H1 (cell line): ENCODE results near the gene AMIGO2. TPM values are rescaled to one million over a fixed set of nuclear protein-coding genes. Genes with fewer than 3 reads are reported as not detected.

Experiments
- CTCF ChIA-PET: fragments of 300-600 bp; sonication (Branson Sonifier 250); formaldehyde crosslinking; loops from one replicate; lab custom pipeline; 2021; ENCODE audit not compliant: partially characterized antibody; lab: Charles Lee
- POLR2A ChIA-PET: fragments of 300-600 bp; sonication (Branson Sonifier 250); formaldehyde crosslinking; loops from one replicate; lab custom pipeline; 2021; ENCODE audit warnings: inconsistent platforms; ENCODE audit not compliant: partially characterized antibody; lab: Charles Lee
- DNase-seq, 2 experiments: peaks; one replicate each; pipeline versions ENCODE4 v3.0.0 to v3.0.0-alpha.2; 2010 to 2022; ENCODE audit warnings: low spot score in 2 of 2, low read depth in 1 of 2, mixed read lengths in 1 of 2
- FAIRE-seq: peaks from 2 replicates; lab custom pipeline; 2011; peaks lifted over from hg19 to GRCh38; lab: Jason Lieb, UNC
- H2AFZ ChIP-seq: 2 replicates; pipeline ENCODE4 v1.8.1; 2012; ENCODE audit warnings: low read length, inconsistent platforms
- H2AK5ac ChIP-seq: 2 replicates; pipeline ENCODE4 v1.6.1; 2013; ENCODE audit warnings: low read depth, low read length
- H2BK120ac ChIP-seq: replicated peaks from 2 replicates; pipeline ENCODE3; 2013; ENCODE audit warnings: low read depth, low read length, inconsistent platforms
- H2BK12ac ChIP-seq: 2 replicates; pipeline ENCODE4 v1.6.1; 2013; ENCODE audit warnings: low read depth, low read length
- H2BK15ac ChIP-seq: 2 replicates; pipeline ENCODE4 v1.6.1; 2013; ENCODE audit warnings: low read length
- H2BK20ac ChIP-seq: 2 replicates; pipeline ENCODE4 v1.6.1; 2013; ENCODE audit warnings: low read length
- H2BK5ac ChIP-seq: 2 replicates; pipeline ENCODE4 v1.6.1; 2013; ENCODE audit warnings: low read depth, low read length
- H3K14ac ChIP-seq: 2 replicates; pipeline ENCODE4 v1.6.1; 2013; ENCODE audit warnings: inconsistent platforms; ENCODE audit not compliant: insufficient read length
- H3K18ac ChIP-seq: 2 replicates; pipeline ENCODE4 v1.6.1; 2013; ENCODE audit warnings: low read length; ENCODE audit errors: extremely low read depth
- H3K23ac ChIP-seq: 2 replicates; pipeline ENCODE4 v1.6.1; 2013; ENCODE audit warnings: inconsistent platforms; ENCODE audit not compliant: insufficient read length
- H3K23me2 ChIP-seq: 2 replicates; pipeline ENCODE4 v1.6.1; 2013; ENCODE audit warnings: low read depth, low read length
- H3K27ac ChIP-seq: 2 replicates; pipeline ENCODE4 v1.6.1; 2011; ENCODE audit warnings: low read depth, low read length, inconsistent platforms
- H3K27me3 ChIP-seq, 4 experiments: replicated peaks in 1 of 4; 1 replicate in 1 of 4; 2 replicates in 3 of 4; pipeline versions ENCODE4 v1.6.1 to v1.8.1; 2011 to 2013; ENCODE audit warnings: low read length in 3 of 4, mild to moderate bottlenecking in 3 of 4, inconsistent platforms in 2 of 4, mixed read lengths in 2 of 4, moderate library complexity in 1 of 4; ENCODE audit not compliant: control insufficient read depth in 3 of 4, insufficient read depth in 3 of 4; ENCODE audit errors: extremely low read depth in 1 of 4
- H3K36me3 ChIP-seq, 4 experiments: 2 replicates each; pipeline versions ENCODE4 v1.6.1 to v1.8.1; 2011 to 2013; ENCODE audit warnings: mild to moderate bottlenecking in 4 of 4, low read length in 3 of 4, moderate library complexity in 2 of 4, control low read depth in 1 of 4, inconsistent platforms in 1 of 4; ENCODE audit not compliant: insufficient read depth in 4 of 4, control insufficient read depth in 2 of 4
- H3K4ac ChIP-seq: replicated peaks from 2 replicates; pipeline ENCODE3; 2013; ENCODE audit warnings: low read length, low read depth, mixed read lengths, inconsistent platforms; ENCODE audit not compliant: insufficient read length
- H3K4me1 ChIP-seq, 4 experiments: replicated peaks in 1 of 4; 1 replicate in 1 of 4; 2 replicates in 3 of 4; pipeline versions ENCODE4 v1.6.1 to v1.8.1; 2011 to 2013; ENCODE audit warnings: low read length in 3 of 4, inconsistent platforms in 2 of 4, mixed read lengths in 1 of 4; ENCODE audit not compliant: insufficient read depth in 4 of 4, control insufficient read depth in 3 of 4
- H3K4me2 ChIP-seq, 2 experiments: 2 replicates each; pipeline versions ENCODE4 v1.6.1 to v1.8.1; 2011 to 2013; ENCODE audit warnings: low read depth in 2 of 2, low read length in 2 of 2, control low read depth in 1 of 2, inconsistent platforms in 1 of 2, mild to moderate bottlenecking in 1 of 2; ENCODE audit not compliant: insufficient read depth in 1 of 2
- H3K4me3 ChIP-seq, 4 experiments: fragments of 200-600, 300-600 bp in 1 of 4; sonication (generic), shearing (Covaris generic), sonication (Bioruptor Twin) in 1 of 4; 2 replicates each; pipeline versions ENCODE4 v1.5.1 to v1.8.1; 2011 to 2016; ENCODE audit warnings: low read length in 4 of 4, low read depth in 3 of 4, control low read depth in 2 of 4, inconsistent platforms in 2 of 4, mild to moderate bottlenecking in 2 of 4, mixed read lengths in 1 of 4, moderate library complexity in 1 of 4; ENCODE audit not compliant: insufficient read depth in 2 of 4; ENCODE audit errors: extremely low read depth in 1 of 4
- H3K56ac ChIP-seq: replicated peaks from 2 replicates; pipeline ENCODE3; 2013; ENCODE audit warnings: low read depth, mild to moderate bottlenecking, mixed read lengths, low read length, inconsistent platforms; ENCODE audit not compliant: insufficient read length
- H3K79me1 ChIP-seq: 2 replicates; pipeline ENCODE4 v1.6.1; 2013; ENCODE audit warnings: low read depth, low read length, control low read depth
- H3K79me2 ChIP-seq, 2 experiments: 2 replicates each; pipeline versions ENCODE4 v1.6.1 to v1.8.1; 2012 to 2013; ENCODE audit warnings: low read length in 2 of 2, mild to moderate bottlenecking in 2 of 2, inconsistent platforms in 1 of 2; ENCODE audit not compliant: insufficient read depth in 2 of 2, control insufficient read depth in 1 of 2
- H3K9ac ChIP-seq, 4 experiments: replicated peaks in 1 of 4; 1 replicate in 1 of 4; 2 replicates in 3 of 4; pipeline versions ENCODE4 v1.6.1 to v1.8.1; 2011 to 2013; ENCODE audit warnings: low read depth in 3 of 4, low read length in 3 of 4, control low read depth in 2 of 4, mild to moderate bottlenecking in 2 of 4, moderate library complexity in 2 of 4, inconsistent platforms in 1 of 4; ENCODE audit errors: extremely low read depth in 1 of 4
- H3K9me3 ChIP-seq, 2 experiments: 2 replicates each; pipeline versions ENCODE4 v1.6.1 to v1.8.1; 2012 to 2013; ENCODE audit warnings: mild to moderate bottlenecking in 2 of 2, moderate library complexity in 2 of 2, control low read depth in 1 of 2, inconsistent platforms in 1 of 2, low read depth in 1 of 2, low read length in 1 of 2, mixed read lengths in 1 of 2; ENCODE audit not compliant: insufficient read depth in 2 of 2
- H4K20me1 ChIP-seq, 2 experiments: replicated peaks in 1 of 2; 2 replicates each; pipeline versions ENCODE3 to v1.8.1; 2011 to 2013; ENCODE audit warnings: inconsistent platforms in 2 of 2, low read length in 2 of 2, mild to moderate bottlenecking in 1 of 2; ENCODE audit not compliant: insufficient read depth in 2 of 2, control insufficient read depth in 1 of 2
- H4K5ac ChIP-seq: 2 replicates; pipeline ENCODE4 v1.6.1; 2013; ENCODE audit warnings: low read length, low read depth, mixed read lengths, inconsistent platforms; ENCODE audit not compliant: insufficient read length
- H4K8ac ChIP-seq: 2 replicates; pipeline ENCODE4 v1.8.0; 2013; ENCODE audit warnings: mild to moderate bottlenecking, moderate library complexity, low read length, inconsistent platforms; ENCODE audit not compliant: insufficient read depth; ENCODE audit errors: extremely low read depth
- H4K91ac ChIP-seq: replicated peaks from 2 replicates; pipeline ENCODE3; 2013; ENCODE audit warnings: low read length, mixed read lengths, inconsistent platforms; ENCODE audit not compliant: insufficient read length
- ATF3 ChIP-seq: IDR thresholded peaks from 2 replicates; pipeline ENCODE4 v1.6.1; 2011; ENCODE audit warnings: low read depth, mild to moderate bottlenecking, low read length; ENCODE audit not compliant: insufficient read depth
- EP300 ChIP-seq, 2 experiments: IDR thresholded peaks; 1 replicate in 1 of 2; 2 replicates in 1 of 2; pipeline ENCODE4 v1.6.1; 2011 to 2012; ENCODE audit warnings: low read depth in 2 of 2, low read length in 2 of 2, mild to moderate bottlenecking in 2 of 2, borderline replicate concordance in 1 of 2, inconsistent platforms in 1 of 2, moderate library complexity in 1 of 2
- GABPA ChIP-seq: IDR thresholded peaks from 2 replicates; pipeline ENCODE4 v1.6.1; 2011; ENCODE audit warnings: mild to moderate bottlenecking, low read length, moderate library complexity, borderline replicate concordance; ENCODE audit not compliant: insufficient read depth
- GTF2F1 ChIP-seq: IDR thresholded peaks from 2 replicates; pipeline ENCODE4 v1.6.1; 2012; ENCODE audit warnings: low read depth, low read length, improper control_type of control experiment, borderline replicate concordance
- KDM4A ChIP-seq: IDR thresholded peaks from one replicate; pipeline ENCODE4 v1.7.1; 2012; ENCODE audit warnings: low read depth, mild to moderate bottlenecking, moderate library complexity, low read length, inconsistent platforms; ENCODE audit not compliant: severe bottlenecking
- MAFK ChIP-seq: IDR thresholded peaks from 2 replicates; pipeline ENCODE4 v1.6.1; 2012; ENCODE audit warnings: low read depth, mild to moderate bottlenecking, improper control_type of control experiment, low read length
- MAX ChIP-seq: IDR thresholded peaks from 2 replicates; pipeline ENCODE4 v1.6.1; 2012; ENCODE audit warnings: inconsistent platforms
- NRF1 ChIP-seq: IDR thresholded peaks from 2 replicates; pipeline ENCODE4 v1.6.1; 2011; ENCODE audit warnings: mild to moderate bottlenecking, low read depth, low read length, improper control_type of control experiment
- POLR2A ChIP-seq, 2 experiments: IDR thresholded peaks; 1 replicate in 1 of 2; 2 replicates in 1 of 2; pipeline ENCODE4 v1.6.1; 2011; ENCODE audit warnings: low read depth in 2 of 2, low read length in 2 of 2, mild to moderate bottlenecking in 2 of 2; ENCODE audit errors: control extremely low read depth in 1 of 2
- POLR2AphosphoS5 ChIP-seq: IDR thresholded peaks from 2 replicates; pipeline ENCODE4 v1.6.1; 2011; ENCODE audit warnings: low read depth, low read length
- RBBP5 ChIP-seq: IDR thresholded peaks from 2 replicates; pipeline ENCODE4 v1.7.1; 2012; ENCODE audit warnings: low read depth, mild to moderate bottlenecking, inconsistent platforms, low read length, moderate library complexity, borderline replicate concordance
- SIN3A ChIP-seq, 2 experiments: IDR thresholded peaks in 1 of 2; conservative IDR thresholded peaks in 1 of 2; 2 replicates each; pipeline ENCODE4 v1.6.1; 2011 to 2012; ENCODE audit warnings: low read length in 2 of 2, improper control_type of control experiment in 1 of 2, low read depth in 1 of 2, mild to moderate bottlenecking in 1 of 2
- SP2 ChIP-seq: IDR thresholded peaks from 2 replicates; pipeline ENCODE4 v1.6.1; 2012; ENCODE audit warnings: mild to moderate bottlenecking, low read length, inconsistent platforms
- SUZ12 ChIP-seq: fragments of 200-600 bp; sonication (generic); IDR thresholded peaks from 2 replicates; pipeline ENCODE4 v1.6.1; 2012; ENCODE audit warnings: mild to moderate bottlenecking, inconsistent platforms, low read length, moderate library complexity, mixed read lengths
- TAF7 ChIP-seq: optimal IDR thresholded peaks from 2 replicates; pipeline ENCODE3; 2011; ENCODE audit warnings: low read depth, mild to moderate bottlenecking, inconsistent platforms, low read length, moderate library complexity, borderline replicate concordance
- polyA plus RNA-seq, 7 experiments: library from polyadenylated mRNA; depleted of rRNA in 3 of 7; stranded (reverse) in 5 of 7; unstranded in 2 of 7; fragments of >200 nt in 5 of 7; fragments of 200-250 nt in 2 of 7; gene quantifications; 1 replicate in 5 of 7; 2 replicates in 1 of 7; 4 replicates in 1 of 7; pipeline versions ENCODE4 v1.2.1 to v1.2.3, GENCODE V29; 2011 to 2013; ENCODE audit warnings: missing spikeins in 2 of 7, mixed read lengths in 2 of 7
- total RNA-seq: library from RNA; stranded (reverse); fragmentation: NEBNext Ultra II Directional; extraction: Animal tissue kit (Norgen Biotek cat#: 25700); gene quantifications from 2 replicates; pipeline ENCODE4 v1.2.1, GENCODE V29; 2021

AMIGO2 gene
- total and polyA plus RNA-seq, 2 of the 8 experiments (the other 6 are each of a cell fraction or from before 2014, with no cell fraction given), result 1.7 to 3.3 TPM

GRCh38 chr12:47048541-47048940 is 31.2 kb downstream of the AMIGO2 start:
- Histone ChIP-seq H4K20me1 (no peaks in the 10 kb centered on the region), H4K8ac (no peak overlapping the region), H2AK5ac (no peak overlapping the region), H2BK12ac (no peak overlapping the region), H2BK5ac (no peak overlapping the region), H2BK20ac (no peak overlapping the region), H3K14ac (no peak overlapping the region), H3K27me3 (no peaks in the 10 kb centered on the region), H3K18ac (no peak overlapping the region), H2BK15ac (no peak overlapping the region), H3K4ac (no peak overlapping the region), H2BK120ac (no peak overlapping the region), H3K56ac (no peak overlapping the region), H3K79me1 (no peaks in the 10 kb centered on the region), H3K36me3 (no peaks in the 10 kb centered on the region), H3K4me1 (no peaks in the 10 kb centered on the region), H3K9ac (no peak overlapping the region), H3K23ac (no peak overlapping the region), H3K27ac (no peak overlapping the region), H3K79me2 (no peaks in the 10 kb centered on the region), H2AFZ (no peak overlapping the region), H3K9me3 (peaks cover 8 to 9% of the 10 kb centered on the region in 2 experiments), H3K23me2 (no peaks in the 10 kb centered on the region), H4K5ac (no peak overlapping the region), H3K4me2 (no peak overlapping the region), H3K4me3 (no peak overlapping the region), H4K91ac (no peak overlapping the region)
- ChIA-PET CTCF (no interaction called here), POLR2A (no interaction called here)
- no peak for DNase-seq
- FAIRE-seq, result no peak
- TF ChIP-seq SUZ12 (no peak), GABPA (no peak), NRF1 (no peak), POLR2A (IDR thresholded peaks at IDR 0.05; ENCODE audit: control extremely low read depth in 1 of 2, low read depth in 2 of 2, low read length in 2 of 2) (no peak), POLR2AphosphoS5 (no peak), MAFK (no peak), EP300 (IDR thresholded peaks at IDR 0.05; ENCODE audit: borderline replicate concordance in 1 of 2, low read depth in 2 of 2, low read length in 2 of 2) (no peak), MAX (no peak), TAF7 (no peak), SIN3A (conservative IDR thresholded peaks at IDR 0.05 in 1 of 2, IDR thresholded peaks at IDR 0.05 in 1 of 2; ENCODE audit: low read depth in 1 of 2, low read length in 2 of 2) (no peak), SP2 (no peak), GTF2F1 (no peak), RBBP5 (no peak), ATF3 (no peak), KDM4A (no peak)
